Heart left ventricle (tissue), 16 donors: ENCODE data around the gene COBL. TPM values are rescaled to one million over a fixed set of nuclear protein-coding genes. Genes with fewer than 3 reads are reported as not detected.

Source experiments
- ATAC-seq, 4 donors: fragments of 200-7000 bp; cut with Tn5 transposase; one replicate each; pipeline ENCODE4 v1.9.1; 2020 to 2022; ENCODE audit warnings: moderate library complexity in 4 of 4, mild to moderate bottlenecking in 3 of 4, moderate number of reproducible peaks in 1 of 4
- DNase-seq, 5 donors: peaks; one replicate each; pipeline ENCODE4 v3.0.0-alpha.2; 2020
- H3K27ac ChIP-seq, 12 donors: fragments of 200-600 bp; sonication (generic) in 4 of 12; one replicate each; pipeline versions ENCODE4 v1.5.0 to v1.8.0; 2016 to 2022; ENCODE audit warnings: mild to moderate bottlenecking in 2 of 12
- H3K27me3 ChIP-seq, 9 donors: fragments of 200-600 bp; sonication (generic) in 2 of 9; one replicate each; pipeline versions ENCODE4 v1.5.1 to v1.8.0; 2016 to 2022; ENCODE audit warnings: mild to moderate bottlenecking in 3 of 9
- H3K36me3 ChIP-seq, 9 donors: fragments of 200-600 bp; sonication (generic) in 2 of 9; one replicate each; pipeline versions ENCODE4 v1.5.0 to v1.8.0; 2018 to 2022; ENCODE audit warnings: mild to moderate bottlenecking in 2 of 9
- H3K4me1 ChIP-seq, 12 donors: fragments of 200-600 bp; sonication (generic) in 4 of 12; one replicate each; pipeline versions ENCODE4 v1.5.0 to v1.8.0; 2016 to 2022; ENCODE audit warnings: mild to moderate bottlenecking in 3 of 12
- H3K4me3 ChIP-seq, 12 donors: fragments of 200-600 bp; sonication (generic) in 4 of 12; one replicate each; pipeline versions ENCODE4 v1.5.0 to v1.8.0; 2017 to 2022; ENCODE audit warnings: mild to moderate bottlenecking in 9 of 12, moderate library complexity in 4 of 12
- H3K9me3 ChIP-seq, 12 donors: fragments of 200-600 bp; sonication (generic) in 4 of 12; one replicate each; pipeline versions ENCODE4 v1.5.0 to v1.8.0; 2016 to 2022; ENCODE audit warnings: mild to moderate bottlenecking in 1 of 12
- POLR2A ChIP-seq, 2 donors: fragments of 450-650 bp; IDR thresholded peaks; one replicate each; pipeline ENCODE4 v1.6.1; 2017; ENCODE audit warnings: antibody characterized with exemption in 2 of 2, mild to moderate bottlenecking in 2 of 2, moderate library complexity in 2 of 2
- WGBS, 4 donors: extraction: QIAGEN DNeasy Blood & Tissue Kit in 2 of 4; methylation state at CpG; one replicate each; pipeline versions ENCODE4 v1.1.5 to v1.1.7; 2013 to 2018; 5-methylcytosine and 5-hydroxymethylcytosine counted together
- intact Hi-C, 10 donors: fragments of 100-400 bp; cut with DNase I; formaldehyde crosslinking; loops; one replicate each; pipeline versions ENCODE4 v1.11.1 to v1.14.2; 2022
- polyA plus RNA-seq, 2 donors: library from polyadenylated mRNA; stranded (reverse); fragments of 200-250 nt; gene quantifications; one replicate each; pipeline ENCODE4 v1.2.3, GENCODE V29; 2013
- total RNA-seq, 9 donors: library from RNA; depleted of rRNA in 2 of 9; stranded (reverse); fragments of >200 nt in 2 of 9; fragmentation: NEBNext Ultra II Directional in 3 of 9; extraction: Animal tissue kit (Norgen Biotek cat#: 25700) in 3 of 9; gene quantifications; one replicate each; pipeline versions ENCODE4 v1.1.0 to v1.2.4, GENCODE V29; 2016 to 2023
- TF ChIP-seq, protein P1 (sequence below), 12 donors: fragments of 200-600 bp; sonication (generic) in 4 of 12; IDR thresholded peaks; one replicate each; pipeline versions ENCODE4 v1.5.0 to v1.8.0; 2018 to 2022; ENCODE audit warnings: antibody characterized with exemption in 12 of 12, mild to moderate bottlenecking in 5 of 12
- donor health status: ischemic (EF 13 %, LVEDD 7.1; RV severe dilation, severe dysfunction).
- donor health status: healthy with polysubstance abuse.
- donor health status: DM: no; HTN: yes; CAD: no.
- donor health status: DM: no; HTN: no; CAD: no.
- donor health status: ischemic (EF 25% LVEDD 6.9; RV normal size, moderate dysfunction).
- donor health status: ischemic (EF 25% LVEDD 5.7; RV mildly dilated, moderate dysfunction).
- donor health status: healthy.
- donor health status: DM: yes; HTN: yes; CAD: no.
- donor health status: ischemic (EF 35%, LVEDD 5.7; RV mildly dilated, moderate dysfunction).
- donor health status: nonischemic (EF 11% LVEDD 7.7; RV severe dilation, severe dysfunction).
- donor health status: DM: yes; HTN: yes; CAD: no.
- donor health status: PGD.
- donor health status: ischemic (EF 29% LVEDD 5.4; RV normal size, mild dysfunction).
- donor health status: nonischemic (EF 23%, LVEDD 6.1; RV moderate dilation, normal function).

The COBL gene
- total and polyA plus RNA-seq, 11 donors = 25.9 to 123 (median 80.4) TPM

DNA sequence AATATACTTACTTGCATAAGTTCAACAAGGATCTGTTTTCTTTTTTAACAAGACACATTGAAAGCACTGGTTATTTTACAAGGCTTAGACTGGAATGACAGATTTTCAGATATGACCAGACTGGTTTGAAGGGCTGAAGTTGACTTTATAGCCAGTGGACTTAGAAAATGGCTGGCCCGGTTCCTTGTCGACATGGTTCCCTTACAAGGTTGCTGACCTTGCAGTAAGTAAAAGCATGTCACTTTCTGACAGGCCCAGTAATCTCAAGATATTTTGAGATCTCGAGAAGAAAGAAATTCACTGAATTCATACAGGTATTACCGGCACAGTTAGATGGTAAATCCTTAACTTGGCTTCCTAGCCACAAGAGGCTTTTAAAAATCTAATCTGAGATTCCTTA is 136.5 kb downstream of the COBL start:
- 88 to 93% (median 91%) methylated on average over 4 of the region's 4 CpGs for WGBS, 4 donors
- TF ChIP-seq, protein P1, sequence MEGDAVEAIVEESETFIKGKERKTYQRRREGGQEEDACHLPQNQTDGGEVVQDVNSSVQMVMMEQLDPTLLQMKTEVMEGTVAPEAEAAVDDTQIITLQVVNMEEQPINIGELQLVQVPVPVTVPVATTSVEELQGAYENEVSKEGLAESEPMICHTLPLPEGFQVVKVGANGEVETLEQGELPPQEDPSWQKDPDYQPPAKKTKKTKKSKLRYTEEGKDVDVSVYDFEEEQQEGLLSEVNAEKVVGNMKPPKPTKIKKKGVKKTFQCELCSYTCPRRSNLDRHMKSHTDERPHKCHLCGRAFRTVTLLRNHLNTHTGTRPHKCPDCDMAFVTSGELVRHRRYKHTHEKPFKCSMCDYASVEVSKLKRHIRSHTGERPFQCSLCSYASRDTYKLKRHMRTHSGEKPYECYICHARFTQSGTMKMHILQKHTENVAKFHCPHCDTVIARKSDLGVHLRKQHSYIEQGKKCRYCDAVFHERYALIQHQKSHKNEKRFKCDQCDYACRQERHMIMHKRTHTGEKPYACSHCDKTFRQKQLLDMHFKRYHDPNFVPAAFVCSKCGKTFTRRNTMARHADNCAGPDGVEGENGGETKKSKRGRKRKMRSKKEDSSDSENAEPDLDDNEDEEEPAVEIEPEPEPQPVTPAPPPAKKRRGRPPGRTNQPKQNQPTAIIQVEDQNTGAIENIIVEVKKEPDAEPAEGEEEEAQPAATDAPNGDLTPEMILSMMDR (IDR thresholded peaks at IDR 0.05) = no peak
- TF ChIP-seq POLR2A (IDR thresholded peaks at IDR 0.05) = no peak
- H3K27ac ChIP-seq = no peak overlapping the region
- H3K4me3 ChIP-seq = no peak overlapping the region
- no peak for ATAC-seq
- H3K27me3 ChIP-seq = peaks cover 0 to 19% (median 0%) of the 10 kb centered on the region in 9 donors
- H3K4me1 ChIP-seq = peaks cover 0 to 13% (median 5%) of the 10 kb centered on the region in 12 donors
- intact Hi-C loops = no loop called here
- no peaks in the 10 kb centered on the region for H3K9me3 ChIP-seq
- H3K36me3 ChIP-seq = no peaks in the 10 kb centered on the region
- DNase-seq = no peak

- Histone ChIP-seq H3K4me1 (no peaks in the 10 kb centered on the region), H3K4me3 (no peak overlapping the region), H3K9me3 (no peaks in the 10 kb centered on the region), H3K36me3 (no peaks in the 10 kb centered on the region), H3K27ac (no peak overlapping the region), H3K27me3 (peaks cover 0 to 16% (median 0%) of the 10 kb centered on the region in 9 donors)
- TF ChIP-seq POLR2A (IDR thresholded peaks at IDR 0.05) = no peak
- TF ChIP-seq, protein P1 (IDR thresholded peaks at IDR 0.05) = no peak
- DNase-seq (no peak), ATAC-seq (no peak)
- 46 to 58% (median 49%) methylated on average over 3 of the region's 3 CpGs for WGBS, 4 donors
- intact Hi-C loops = no loop called here
These were observed 140.6 kb downstream of the COBL start for GRCh38 chr7:51175992-51176388.

- TF ChIP-seq, protein P1 (IDR thresholded peaks at IDR 0.05) = no peak
- TF ChIP-seq POLR2A (IDR thresholded peaks at IDR 0.05) = no peak
- H3K4me1 ChIP-seq = no peaks in the 10 kb centered on the region
- H3K27ac ChIP-seq = no peak overlapping the region
- intact Hi-C loops = no loop called here
- WGBS, 4 donors = 54 to 65% (median 62%) methylated on average over 6 of the region's 6 CpGs
- H3K36me3 ChIP-seq = no peaks in the 10 kb centered on the region
- DNase-seq (no peak), ATAC-seq (no peak)
- no peak overlapping the region for H3K4me3 ChIP-seq
- H3K27me3 ChIP-seq = peaks cover 0 to 16% (median 0%) of the 10 kb centered on the region in 9 donors
- H3K9me3 ChIP-seq = no peaks in the 10 kb centered on the region
These were observed 141.2 kb downstream of the COBL start for GRCh38 chr7:51175316-51175991.

- intact Hi-C loops = loop anchor here in 4 of 10 donors (2.0 to 10.0 kb wide), 4 partner anchors 192 to 1021 kb away; no protein-coding TSS in a partner anchor
- H3K36me3 ChIP-seq = no peaks in the 10 kb centered on the region
- no peak for TF ChIP-seq POLR2A (IDR thresholded peaks at IDR 0.05)
- TF ChIP-seq, protein P1 (IDR thresholded peaks at IDR 0.05) = no peak
These were observed 151.3 kb downstream of the COBL start for GRCh38 chr7:51165337-51165736.

More at GRCh38 chr7:51165337-51165736, 151.3 kb downstream of the COBL start:
- DNase-seq (no peak), ATAC-seq (no peak)
- no peak overlapping the region for H3K4me3 ChIP-seq
- peaks cover 0 to 7% (median 0%) of the 10 kb centered on the region in 9 donors for H3K27me3 ChIP-seq
- WGBS, 4 donors = 72 to 93% (median 87%) methylated on average over 1 of the region's 1 CpG
- peaks cover 0 to 8% (median 0%) of the 10 kb centered on the region in 12 donors for H3K9me3 ChIP-seq
- peaks cover 0 to 16% (median 1%) of the 10 kb centered on the region in 12 donors for H3K4me1 ChIP-seq
- H3K27ac ChIP-seq = no peak overlapping the region
